HG03039 (cell line): ENCODE measurements around the gene AKR1A1.

Experiments
- ATAC-seq: cut with Tn5 transposase; IDR thresholded peaks from one replicate; pipeline ENCODE4 v1.9.1; 2021; ENCODE audit warnings: mild to moderate bottlenecking, moderate library complexity; ENCODE audit not compliant: unreplicated experiment

The AKR1A1 gene

DNA sequence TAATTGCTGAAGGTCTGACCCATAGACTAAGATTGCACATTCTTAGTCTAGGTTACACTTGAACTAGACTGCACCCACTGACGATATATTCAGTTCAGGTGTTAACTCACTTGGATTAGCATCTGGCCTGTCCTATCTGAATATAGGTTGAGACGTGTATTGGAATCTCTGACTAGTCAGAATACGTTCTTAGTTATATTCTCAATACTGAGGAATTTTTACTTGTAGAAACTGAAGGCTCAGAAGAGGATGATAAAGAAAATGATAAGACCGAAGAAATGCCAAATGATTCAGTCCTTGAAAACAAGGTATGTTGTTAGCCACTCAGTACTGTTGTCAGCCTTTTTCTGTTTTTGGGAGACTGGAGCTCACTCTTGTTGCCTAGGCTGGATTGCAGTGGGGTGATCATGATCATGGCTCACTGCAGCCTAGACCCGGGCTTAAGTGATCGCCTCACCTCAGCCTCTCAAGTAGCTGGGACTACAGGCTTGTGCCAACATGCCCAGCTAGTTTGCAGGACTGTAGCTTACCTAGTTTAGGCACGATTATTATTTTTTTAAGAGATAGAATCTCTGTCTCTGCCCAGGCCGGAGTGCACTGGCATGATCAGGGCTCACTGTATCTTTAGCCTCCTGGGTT, 62.4 kb downstream of the AKR1A1 start:
- ATAC-seq: no peak

DNA sequence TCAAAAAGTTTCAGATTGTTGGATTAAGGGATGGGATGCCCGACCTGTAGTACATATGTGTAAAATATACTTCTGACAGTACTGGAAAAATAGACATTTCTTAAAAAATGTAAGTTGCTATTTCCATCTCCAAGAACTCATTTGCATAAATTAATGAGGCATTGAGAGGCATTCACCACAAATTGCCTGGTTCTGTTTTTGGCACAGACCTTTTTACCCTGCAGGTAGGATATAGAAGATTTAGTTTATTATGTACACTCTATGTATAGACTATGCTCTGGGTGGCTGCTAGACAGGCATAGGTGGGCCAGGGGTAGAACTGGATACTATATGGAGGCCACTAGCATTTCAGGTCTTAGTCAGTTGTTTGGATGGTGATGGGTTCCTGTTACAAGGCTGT, 65.3 kb downstream of the AKR1A1 start:
- no peak for ATAC-seq

DNA sequence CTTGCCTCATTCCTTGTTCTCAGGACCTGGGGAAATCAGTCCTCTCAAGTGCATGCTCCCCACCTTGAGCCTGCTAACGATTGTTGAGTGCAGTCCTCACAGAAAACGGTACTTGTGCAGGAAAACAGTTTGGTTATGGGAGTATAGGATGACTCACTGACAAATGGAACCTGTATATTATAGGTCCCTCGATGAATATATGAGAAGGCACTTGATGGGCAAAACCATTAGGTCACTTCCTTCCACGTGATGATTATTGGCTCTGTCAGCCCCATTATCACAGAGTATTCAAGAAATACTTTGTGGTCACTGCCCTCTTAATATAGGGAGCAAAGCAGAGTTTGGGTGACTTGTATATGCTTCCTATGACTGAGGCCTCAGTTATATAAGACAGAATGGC, 67.0 kb downstream of the AKR1A1 start:
- ATAC-seq: no peak

DNA sequence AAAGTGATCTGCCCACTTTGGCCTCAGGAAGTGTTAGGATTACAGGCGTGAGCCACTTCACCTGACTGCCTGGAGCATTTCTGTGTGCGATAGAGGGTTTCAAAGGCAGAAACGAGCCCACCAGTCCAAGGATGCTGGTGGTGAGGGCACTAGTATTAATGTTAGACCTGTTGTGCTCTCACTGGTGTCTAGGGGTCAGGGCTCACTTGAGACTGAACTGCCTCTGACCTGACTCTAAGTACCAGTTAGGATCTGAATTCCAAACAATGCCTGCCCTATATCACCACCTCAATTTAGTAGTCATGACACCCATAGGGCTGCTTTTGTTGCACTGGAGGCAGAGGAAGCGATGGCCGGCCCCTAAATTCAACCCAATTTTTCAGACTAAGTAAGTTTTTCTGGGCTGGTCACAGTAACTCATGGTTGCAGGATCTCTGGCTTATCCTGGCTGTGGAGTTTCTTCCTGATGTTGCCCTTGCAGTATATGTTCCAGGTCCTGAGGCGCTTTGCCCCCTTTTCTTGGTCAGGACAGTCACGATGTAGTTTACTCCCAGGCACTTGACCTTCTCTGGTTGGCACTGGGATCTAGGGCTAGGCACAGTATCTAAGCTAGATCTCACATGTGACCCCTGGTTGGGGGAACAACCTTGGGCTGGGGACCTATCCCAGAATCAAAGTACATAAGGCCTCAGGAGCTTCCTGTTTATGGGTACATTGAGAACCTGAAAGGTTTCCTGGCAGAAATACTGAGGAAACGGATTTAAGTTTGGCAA, 68.7 kb downstream of the AKR1A1 start:
- ATAC-seq: no peak
